GM19238 (cell line): ENCODE results near the gene GPR149.

Experiments used
- DNase-seq: peaks from one replicate; pipeline ENCODE4 v3.0.0; 2011; ENCODE audit warnings: low spot score; ENCODE audit not compliant: insufficient read length

The GPR149 gene

GRCh38 chr3:154345422-154346122, 84.4 kb downstream of the GPR149 start:
- DNase-seq: no peak

- DNase-seq: no peak
These were observed 91.4 kb downstream of the GPR149 start for GRCh38 chr3:154338570-154338969.

GRCh38 chr3:154338008-154338407, 92.0 kb downstream of the GPR149 start:
- DNase-seq: no peak

- DNase-seq: no peak
These were observed 95.0 kb downstream of the GPR149 start for GRCh38 chr3:154334973-154335420.

- DNase-seq: no peak
These were observed 102.1 kb downstream of the GPR149 start for GRCh38 chr3:154327871-154328270.

- no peak for DNase-seq
These were observed 105.1 kb downstream of the GPR149 start for GRCh38 chr3:154324919-154325318.

GRCh38 chr3:154323891-154324738, 105.9 kb downstream of the GPR149 start, which contains the start of gene DHX36:
Gene DHX36 (minus strand): TSS chr3:154324487. CDS start chr3:154324416, 71 bp downstream.
- peak; percentile 54 for DNase-seq

GRCh38 chr3:154316974-154317767, 112.8 kb downstream of the GPR149 start:
- DNase-seq: no peak

- DNase-seq: no peak
These were observed 115.8 kb downstream of the GPR149 start for GRCh38 chr3:154314152-154314551.

GRCh38 chr3:154310840-154311239, 119.2 kb downstream of the GPR149 start:
- DNase-seq: no peak

- no peak for DNase-seq
These were observed 122.6 kb downstream of the GPR149 start for GRCh38 chr3:154307363-154307762.

- no peak for DNase-seq
These were observed 125.1 kb downstream of the GPR149 start for GRCh38 chr3:154304936-154305335.

GRCh38 chr3:154304116-154304786, 125.7 kb downstream of the GPR149 start:
- DNase-seq: no peak

- DNase-seq: no peak
These were observed 128.4 kb downstream of the GPR149 start for GRCh38 chr3:154301561-154301960.

GRCh38 chr3:154294016-154294415, 136.0 kb downstream of the GPR149 start:
- no peak for DNase-seq

GRCh38 chr3:154290187-154290586, 139.8 kb downstream of the GPR149 start:
- DNase-seq: no peak
